T-helper 1 cell treated with Interleukin-12 subunit alpha and Interleukin-12 subunit beta and Interleukin-4 antibody, amounts not matched to agents 30 μg/mL and 1 μg/mL, for 36 hours (primary cell): Measurements from ENCODE around the gene ADH1B.

Source experiments
- H3K27ac Mint-ChIP-seq: one replicate; pipeline ENCODE4 v1.8.0; 2021; ENCODE audit warnings: mild to moderate bottlenecking, mixed read lengths
- H3K27me3 Mint-ChIP-seq: one replicate; pipeline ENCODE4 v1.8.0; 2021; ENCODE audit warnings: low read depth, mixed read lengths
- H3K36me3 Mint-ChIP-seq: one replicate; pipeline ENCODE4 v1.8.0; 2021; ENCODE audit warnings: low read depth, mixed read lengths
- H3K4me1 Mint-ChIP-seq: one replicate; pipeline ENCODE4 v1.8.0; 2021; ENCODE audit warnings: low read depth, mixed read lengths
- H3K4me3 Mint-ChIP-seq: one replicate; pipeline ENCODE4 v1.8.0; 2021; ENCODE audit warnings: mild to moderate bottlenecking, moderate library complexity, mixed read lengths
- H3K9me3 Mint-ChIP-seq: one replicate; pipeline ENCODE4 v1.8.0; 2021; ENCODE audit warnings: mixed read lengths

ADH1B gene

DNA sequence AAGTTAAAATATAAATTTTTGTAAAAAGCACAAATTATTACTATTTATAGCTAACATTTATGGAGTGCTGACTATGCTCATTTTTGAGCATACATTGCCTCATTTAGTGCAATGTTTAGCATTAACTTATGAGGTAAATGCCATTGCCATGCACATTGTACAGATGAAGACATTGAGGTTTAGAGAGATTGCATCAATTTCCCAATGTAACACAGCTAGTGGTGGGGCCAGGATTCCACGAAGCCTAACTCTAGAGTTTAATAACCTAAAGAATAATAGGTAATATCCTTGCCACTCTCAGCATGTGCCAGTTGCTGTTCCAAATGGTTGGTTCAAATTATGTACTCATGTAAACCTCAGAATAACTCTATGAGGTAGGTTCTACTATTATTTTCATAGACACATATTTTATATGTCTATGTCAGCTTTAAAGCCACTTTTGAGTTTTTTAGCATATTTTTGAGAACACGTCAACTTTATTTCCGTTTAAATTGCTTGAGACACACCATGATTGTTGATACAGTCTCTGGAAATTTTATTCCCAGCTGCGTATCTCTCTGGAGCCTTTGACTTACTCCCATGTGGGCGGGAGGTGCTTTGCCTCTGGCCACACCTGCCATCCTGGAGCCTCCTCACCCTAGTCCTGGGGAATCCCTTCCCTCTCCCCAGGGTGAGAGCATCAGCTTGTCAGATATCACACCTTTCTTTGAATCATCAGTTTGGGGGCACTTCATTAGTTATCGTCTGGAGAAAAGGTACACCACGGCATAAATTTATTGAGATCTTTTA, 19.6 kb downstream of the ADH1B start:
- Mint-ChIP-seq H3K27ac (no peak overlapping the region), H3K36me3 (no peaks in the 10 kb centered on the region), H3K4me3 (no peak overlapping the region), H3K9me3 (no peaks in the 10 kb centered on the region), H3K4me1 (no peaks in the 10 kb centered on the region), H3K27me3 (no peaks in the 10 kb centered on the region)

DNA sequence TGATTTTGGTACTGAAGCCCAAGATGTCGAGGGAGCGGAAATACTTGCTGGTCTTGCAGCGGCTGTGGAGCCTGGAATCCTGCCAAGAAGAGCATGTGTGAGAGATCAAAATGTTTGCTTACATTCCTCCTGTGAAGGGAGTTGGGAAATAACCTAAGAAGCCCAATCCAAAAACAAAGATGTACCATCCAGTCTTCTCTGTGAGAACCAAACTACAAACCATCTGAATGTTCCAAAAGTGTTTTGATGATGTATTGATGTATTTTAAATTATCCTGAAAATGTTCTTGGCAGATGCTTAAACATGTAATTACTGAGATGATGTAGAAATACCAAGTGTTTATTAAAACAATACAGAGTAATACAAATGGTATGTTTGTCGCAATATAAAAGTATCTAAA, 20.3 kb downstream of the ADH1B start:
- Mint-ChIP-seq H3K9me3 (peaks cover 3% of the 10 kb centered on the region), H3K4me1 (no peaks in the 10 kb centered on the region), H3K27ac (no peak overlapping the region), H3K4me3 (no peak overlapping the region), H3K36me3 (no peaks in the 10 kb centered on the region), H3K27me3 (no peaks in the 10 kb centered on the region)

DNA sequence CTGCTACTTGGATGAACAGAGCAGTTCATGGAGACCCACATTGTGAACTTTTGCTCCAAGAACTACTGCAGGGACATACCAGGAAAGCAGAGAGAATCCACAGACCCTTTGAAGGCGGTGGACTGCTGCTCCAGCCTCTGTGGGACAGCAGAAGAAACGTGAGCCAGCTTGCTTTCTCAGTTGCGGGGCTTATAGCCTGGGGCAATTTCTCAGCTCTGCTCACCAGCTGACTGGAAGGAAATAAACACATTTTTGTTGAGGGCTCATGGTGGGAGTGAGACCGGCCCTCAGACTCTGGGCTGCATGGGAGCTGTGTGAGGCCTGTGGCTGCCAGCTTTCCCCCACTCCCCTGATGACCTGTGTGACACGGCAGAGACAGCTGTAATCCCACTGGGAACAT, 27.8 kb downstream of the ADH1B start:
- Mint-ChIP-seq H3K36me3 (no peaks in the 10 kb centered on the region), H3K27ac (no peak overlapping the region), H3K9me3 (peaks cover 7% of the 10 kb centered on the region), H3K27me3 (no peaks in the 10 kb centered on the region), H3K4me3 (no peak overlapping the region), H3K4me1 (no peaks in the 10 kb centered on the region)

GRCh38 chr4:99290848-99291786, 30.1 kb downstream of the ADH1B start, which contains the start of gene ADH1A:
Gene ADH1A, minus strand, starts transcription at chr4:99290985. Its CDS starts 71 bp downstream, at chr4:99290914.
- no peak within 1 kb of the TSS for H3K4me3 Mint-ChIP-seq
- no peaks in the 10 kb centered on the region for H3K36me3 Mint-ChIP-seq
- no peaks in the 10 kb centered on the region for H3K27me3 Mint-ChIP-seq
- H3K9me3 Mint-ChIP-seq, result peaks cover 5% of the 10 kb centered on the region
- H3K27ac Mint-ChIP-seq, result no peak within 1 kb of the TSS
- no peaks in the 10 kb centered on the region for H3K4me1 Mint-ChIP-seq

DNA sequence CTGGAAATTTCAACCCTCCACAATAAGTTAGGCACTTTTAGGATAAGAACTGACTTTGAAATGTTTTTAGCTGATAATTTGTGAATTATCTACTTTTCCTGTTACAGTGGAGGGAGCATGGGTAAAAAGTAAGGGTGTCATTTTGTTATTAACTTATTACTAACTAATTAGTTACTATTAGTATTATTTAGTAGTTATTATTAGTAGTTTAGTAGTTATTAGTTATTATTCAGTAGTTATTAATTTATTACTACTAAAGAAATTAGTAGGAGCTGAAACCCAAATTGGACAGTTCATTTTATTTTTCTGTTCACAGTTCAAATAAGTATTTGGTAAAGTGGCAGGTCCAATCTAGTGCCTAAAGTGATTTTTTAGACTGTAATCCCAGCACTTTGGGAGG, 35.8 kb downstream of the ADH1B start:
- H3K36me3 Mint-ChIP-seq, result no peaks in the 10 kb centered on the region
- H3K27ac Mint-ChIP-seq, result no peak overlapping the region
- no peaks in the 10 kb centered on the region for H3K27me3 Mint-ChIP-seq
- no peak overlapping the region for H3K4me3 Mint-ChIP-seq
- H3K9me3 Mint-ChIP-seq, result no peaks in the 10 kb centered on the region
- no peaks in the 10 kb centered on the region for H3K4me1 Mint-ChIP-seq

DNA sequence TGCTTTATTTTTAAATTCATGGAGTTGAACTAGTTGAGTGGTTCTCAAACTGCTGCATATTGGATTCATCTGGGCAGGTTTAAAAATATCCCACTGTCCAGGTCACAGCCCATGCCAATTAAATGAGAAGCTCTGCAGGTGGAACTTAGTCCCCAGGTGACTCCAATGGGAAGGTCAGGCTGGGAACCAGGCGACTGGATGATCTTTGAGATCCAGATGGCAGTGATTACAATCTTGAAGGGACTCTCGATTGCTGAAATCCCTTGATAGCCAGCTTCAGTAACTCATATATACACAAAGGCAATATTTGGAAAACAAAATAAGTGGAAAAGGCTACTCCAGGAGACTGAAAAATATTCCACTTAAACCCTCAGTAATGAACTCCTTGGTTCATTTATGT, 38.5 kb downstream of the ADH1B start:
- no peaks in the 10 kb centered on the region for H3K36me3 Mint-ChIP-seq
- peaks cover 3% of the 10 kb centered on the region for H3K27me3 Mint-ChIP-seq
- H3K9me3 Mint-ChIP-seq, result no peaks in the 10 kb centered on the region
- H3K4me3 Mint-ChIP-seq, result no peak overlapping the region
- no peak overlapping the region for H3K27ac Mint-ChIP-seq
- H3K4me1 Mint-ChIP-seq, result no peaks in the 10 kb centered on the region

GRCh38 chr4:99281261-99281660, 39.9 kb downstream of the ADH1B start:
- Mint-ChIP-seq H3K36me3 (no peaks in the 10 kb centered on the region), H3K27me3 (peaks cover 3% of the 10 kb centered on the region), H3K4me3 (no peak overlapping the region), H3K9me3 (no peaks in the 10 kb centered on the region), H3K4me1 (no peaks in the 10 kb centered on the region), H3K27ac (no peak overlapping the region)

- peaks cover 3% of the 10 kb centered on the region for H3K27me3 Mint-ChIP-seq
- H3K36me3 Mint-ChIP-seq, result no peaks in the 10 kb centered on the region
- no peak overlapping the region for H3K4me3 Mint-ChIP-seq
- H3K9me3 Mint-ChIP-seq, result no peaks in the 10 kb centered on the region
- no peaks in the 10 kb centered on the region for H3K4me1 Mint-ChIP-seq
- H3K27ac Mint-ChIP-seq, result no peak overlapping the region
Observed at GRCh38 chr4:99276417-99276816, 44.8 kb downstream of the ADH1B start.

DNA sequence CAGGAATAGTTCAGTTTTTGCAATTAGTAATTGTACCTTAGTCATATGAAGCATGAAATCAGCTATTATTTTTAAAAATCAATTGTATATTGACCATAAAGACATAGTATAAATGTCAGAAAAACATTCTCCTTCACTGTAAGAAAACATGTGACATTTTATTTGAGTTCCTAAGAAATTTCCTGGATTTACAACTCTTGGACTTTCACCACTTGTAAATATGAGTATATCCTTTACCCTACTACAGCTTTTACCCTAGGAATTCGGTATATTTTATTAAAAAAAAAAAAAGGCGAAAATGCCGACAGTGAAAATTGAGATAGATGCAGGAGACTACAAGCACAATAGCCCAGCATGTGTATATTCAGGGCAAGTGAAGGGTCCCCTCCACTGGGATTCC, 45.3 kb downstream of the ADH1B start:
- no peak overlapping the region for H3K27ac Mint-ChIP-seq

DNA sequence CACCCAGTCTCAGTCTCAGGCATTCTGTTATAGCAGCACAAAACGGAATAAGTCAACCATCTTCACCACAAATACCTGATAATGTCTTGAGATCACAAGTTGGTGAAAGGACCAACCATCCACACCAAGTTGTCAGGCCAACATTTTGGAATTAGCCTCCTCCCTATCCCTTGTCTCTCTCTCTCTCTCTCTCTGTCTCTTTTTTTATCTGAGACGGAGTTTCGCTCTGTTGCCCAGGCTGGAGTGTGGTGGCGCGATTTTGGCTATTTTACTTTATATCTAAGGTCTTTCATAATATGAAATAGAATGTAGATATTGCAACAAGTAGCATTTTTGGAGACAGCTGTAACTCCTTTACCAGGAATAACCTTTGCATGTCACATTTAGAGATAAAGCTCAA, 46.2 kb downstream of the ADH1B start:
- no peaks in the 10 kb centered on the region for H3K4me1 Mint-ChIP-seq
- H3K4me3 Mint-ChIP-seq, result no peak overlapping the region

More for the DNA sequence above, 45.3 kb downstream of the ADH1B start:
- H3K9me3 Mint-ChIP-seq, result no peaks in the 10 kb centered on the region
- peaks cover 3% of the 10 kb centered on the region for H3K27me3 Mint-ChIP-seq
- no peaks in the 10 kb centered on the region for H3K36me3 Mint-ChIP-seq
- H3K4me1 Mint-ChIP-seq, result no peaks in the 10 kb centered on the region
- H3K4me3 Mint-ChIP-seq, result no peak overlapping the region

DNA sequence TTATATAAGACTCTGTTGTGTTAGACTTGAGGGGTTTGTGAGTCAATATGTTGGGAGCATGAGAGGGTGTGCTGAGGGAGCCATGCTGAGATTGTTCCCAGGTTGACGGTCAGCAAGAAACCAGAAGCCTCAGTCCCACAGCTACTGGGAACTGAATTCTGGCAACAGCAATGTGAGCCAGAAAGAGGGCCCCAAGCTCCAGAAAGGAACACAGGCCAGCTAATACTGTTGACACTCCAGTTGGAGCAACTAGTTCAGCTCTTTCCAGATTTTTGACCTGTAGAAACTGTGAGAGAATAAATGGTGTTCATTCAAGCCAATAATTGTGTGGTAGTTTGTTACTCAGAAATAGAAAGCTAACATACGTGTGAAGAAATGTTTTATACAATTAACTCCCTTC, 47.5 kb downstream of the ADH1B start:
- H3K9me3 Mint-ChIP-seq, result no peaks in the 10 kb centered on the region
- H3K27ac Mint-ChIP-seq, result no peak overlapping the region
- no peak overlapping the region for H3K4me3 Mint-ChIP-seq
- no peaks in the 10 kb centered on the region for H3K27me3 Mint-ChIP-seq
- H3K4me1 Mint-ChIP-seq, result no peaks in the 10 kb centered on the region
- no peaks in the 10 kb centered on the region for H3K36me3 Mint-ChIP-seq

More for the DNA sequence above, 46.2 kb downstream of the ADH1B start:
- no peaks in the 10 kb centered on the region for H3K9me3 Mint-ChIP-seq
- no peak overlapping the region for H3K27ac Mint-ChIP-seq
- no peaks in the 10 kb centered on the region for H3K36me3 Mint-ChIP-seq
- H3K27me3 Mint-ChIP-seq, result peaks cover 2% of the 10 kb centered on the region

DNA sequence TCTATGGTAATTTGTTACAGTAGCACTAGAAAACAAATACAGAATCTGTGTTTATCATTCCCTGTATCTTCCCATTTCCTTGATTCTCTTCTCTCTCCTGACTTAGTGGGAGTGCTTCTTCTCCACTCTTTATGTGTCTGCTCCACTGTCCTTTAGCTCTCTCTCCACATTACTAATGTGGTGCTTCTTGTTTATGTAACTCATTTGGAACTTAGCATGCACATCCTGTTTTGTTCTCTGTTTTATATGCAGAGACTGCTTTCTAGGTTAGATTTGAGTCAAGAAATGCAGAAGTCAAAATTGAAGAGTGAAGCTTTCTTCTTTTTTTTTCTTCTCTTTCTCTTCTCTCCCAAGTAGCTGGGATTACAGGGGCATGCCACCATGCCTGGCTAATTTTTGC, 56.3 kb downstream of the ADH1B start:
- no peak overlapping the region for H3K4me3 Mint-ChIP-seq
- H3K36me3 Mint-ChIP-seq, result no peaks in the 10 kb centered on the region
- H3K9me3 Mint-ChIP-seq, result no peaks in the 10 kb centered on the region
- H3K27me3 Mint-ChIP-seq, result no peaks in the 10 kb centered on the region
- H3K27ac Mint-ChIP-seq, result no peak overlapping the region
- peaks cover 1% of the 10 kb centered on the region for H3K4me1 Mint-ChIP-seq
